DOHH2 (cell line): ENCODE measurements around the gene SCAPER.

Experiments
- H3F3A ChIP-seq: fragments of 200-600 bp; sonication (generic), shearing (Covaris generic); 2 replicates; pipeline ENCODE4 v1.6.0; 2016; ENCODE audit warnings: antibody characterized with exemption, mild to moderate bottlenecking; ENCODE audit not compliant: control insufficient read depth, insufficient read depth
- H3K27ac ChIP-seq: fragments of 200-600 bp; sonication (generic); 2 replicates; pipeline ENCODE4 v1.5.1; 2014; ENCODE audit warnings: low read depth, mild to moderate bottlenecking, low read length, moderate library complexity
- H3K27me3 ChIP-seq: fragments of 200-600 bp; sonication (generic); 2 replicates; pipeline ENCODE4 v1.6.1; 2014; ENCODE audit warnings: mild to moderate bottlenecking, low read length, mixed read lengths; ENCODE audit not compliant: control insufficient read depth
- H3K36me3 ChIP-seq: fragments of 200-600 bp; sonication (generic); 2 replicates; pipeline ENCODE4 v1.6.1; 2014; ENCODE audit warnings: mild to moderate bottlenecking, low read length, moderate library complexity, mixed read lengths; ENCODE audit not compliant: control insufficient read depth
- H3K4me1 ChIP-seq: fragments of 200-600 bp; sonication (generic); 2 replicates; pipeline ENCODE4 v1.6.1; 2014; ENCODE audit warnings: mild to moderate bottlenecking, low read length, mixed read lengths; ENCODE audit not compliant: control insufficient read depth
- H3K4me2 ChIP-seq: fragments of 200-600 bp; sonication (generic); 2 replicates; pipeline ENCODE4 v1.6.0; 2014; ENCODE audit warnings: mild to moderate bottlenecking, low read length, moderate library complexity
- H3K4me3 ChIP-seq: fragments of 200-600 bp; sonication (generic); 2 replicates; pipeline ENCODE4 v1.5.1; 2014; ENCODE audit warnings: mild to moderate bottlenecking, low read length, mixed read lengths
- H3K79me2 ChIP-seq: fragments of 200-600 bp; sonication (generic); 2 replicates; pipeline ENCODE4 v1.6.1; 2014; ENCODE audit warnings: mild to moderate bottlenecking, low read length, mixed read lengths; ENCODE audit not compliant: control insufficient read depth
- H3K9me2 ChIP-seq: fragments of 200-600 bp; sonication (generic); replicated peaks from 2 replicates; pipeline ENCODE4 v1.6.1; 2014; ENCODE audit warnings: mild to moderate bottlenecking, low read length, mixed read lengths; ENCODE audit not compliant: control insufficient read depth
- H3K9me3 ChIP-seq: fragments of 200-600 bp; sonication (generic); 2 replicates; pipeline ENCODE4 v1.6.1; 2014; ENCODE audit warnings: antibody characterized with exemption, low read length, mixed read lengths; ENCODE audit not compliant: control insufficient read depth, insufficient read depth
- H4K20me1 ChIP-seq: fragments of 200-600 bp; sonication (generic); 2 replicates; pipeline ENCODE4 v1.6.0; 2014; ENCODE audit warnings: low read depth, mild to moderate bottlenecking, antibody characterized with exemption, low read length, moderate library complexity; ENCODE audit not compliant: control insufficient read depth, insufficient read depth
- EZH2phosphoT487 ChIP-seq: fragments of 200-600 bp; sonication (generic); IDR thresholded peaks from 2 replicates; pipeline ENCODE4 v1.6.1; 2017; ENCODE audit warnings: borderline replicate concordance, mild to moderate bottlenecking, antibody characterized with exemption, low read length, moderate library complexity, mixed read lengths
- TF ChIP-seq, protein P1 (sequence below): fragments of 200-600 bp; sonication (generic); IDR thresholded peaks from one replicate; pipeline ENCODE4 v1.5.1; 2014; ENCODE audit warnings: antibody characterized with exemption, mild to moderate bottlenecking, low read depth, low read length; ENCODE audit not compliant: poor library complexity, severe bottlenecking

SCAPER gene

GRCh38 chr15:76460871-76461270 lies 444.3 kb downstream of the SCAPER start:
- no peaks in the 10 kb centered on the region for H3K79me2 ChIP-seq
- H4K20me1 ChIP-seq, result no peaks in the 10 kb centered on the region
- H3K4me2 ChIP-seq, result no peak overlapping the region
- H3K36me3 ChIP-seq, result no peaks in the 10 kb centered on the region
- TF ChIP-seq, protein P1, sequence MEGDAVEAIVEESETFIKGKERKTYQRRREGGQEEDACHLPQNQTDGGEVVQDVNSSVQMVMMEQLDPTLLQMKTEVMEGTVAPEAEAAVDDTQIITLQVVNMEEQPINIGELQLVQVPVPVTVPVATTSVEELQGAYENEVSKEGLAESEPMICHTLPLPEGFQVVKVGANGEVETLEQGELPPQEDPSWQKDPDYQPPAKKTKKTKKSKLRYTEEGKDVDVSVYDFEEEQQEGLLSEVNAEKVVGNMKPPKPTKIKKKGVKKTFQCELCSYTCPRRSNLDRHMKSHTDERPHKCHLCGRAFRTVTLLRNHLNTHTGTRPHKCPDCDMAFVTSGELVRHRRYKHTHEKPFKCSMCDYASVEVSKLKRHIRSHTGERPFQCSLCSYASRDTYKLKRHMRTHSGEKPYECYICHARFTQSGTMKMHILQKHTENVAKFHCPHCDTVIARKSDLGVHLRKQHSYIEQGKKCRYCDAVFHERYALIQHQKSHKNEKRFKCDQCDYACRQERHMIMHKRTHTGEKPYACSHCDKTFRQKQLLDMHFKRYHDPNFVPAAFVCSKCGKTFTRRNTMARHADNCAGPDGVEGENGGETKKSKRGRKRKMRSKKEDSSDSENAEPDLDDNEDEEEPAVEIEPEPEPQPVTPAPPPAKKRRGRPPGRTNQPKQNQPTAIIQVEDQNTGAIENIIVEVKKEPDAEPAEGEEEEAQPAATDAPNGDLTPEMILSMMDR, result no peak
- no peak for TF ChIP-seq EZH2phosphoT487
- no peaks in the 10 kb centered on the region for H3K9me2 ChIP-seq
- H3K9me3 ChIP-seq, result no peaks in the 10 kb centered on the region
- H3K27ac ChIP-seq, result no peak overlapping the region
- H3K4me3 ChIP-seq, result no peak overlapping the region
- H3K4me1 ChIP-seq, result no peaks in the 10 kb centered on the region
- no peaks in the 10 kb centered on the region for H3F3A ChIP-seq
- no peaks in the 10 kb centered on the region for H3K27me3 ChIP-seq

DNA sequence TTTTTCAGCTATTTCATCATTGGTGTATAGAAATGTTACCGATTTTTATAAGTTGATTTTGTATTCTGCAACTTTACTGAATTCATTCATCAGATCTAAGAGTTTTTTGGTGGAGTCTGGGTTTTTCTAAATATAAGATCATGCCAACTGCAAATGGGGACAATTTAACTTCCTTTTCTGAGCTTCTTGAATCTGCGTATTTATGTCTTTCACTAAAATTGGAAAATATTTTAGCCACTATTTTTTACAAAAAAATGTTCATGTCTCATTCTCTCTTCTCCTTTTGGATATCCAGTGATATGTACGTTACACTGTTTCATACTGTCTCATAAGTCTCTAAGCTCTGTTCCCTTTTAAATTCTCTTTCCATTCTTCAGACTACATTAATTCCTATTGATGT lies 444.8 kb downstream of the SCAPER start:
- Histone ChIP-seq H3K27me3 (no peaks in the 10 kb centered on the region), H4K20me1 (no peaks in the 10 kb centered on the region), H3K36me3 (no peaks in the 10 kb centered on the region), H3K4me2 (no peak overlapping the region), H3K27ac (no peak overlapping the region), H3K4me3 (no peak overlapping the region), H3F3A (no peaks in the 10 kb centered on the region), H3K79me2 (no peaks in the 10 kb centered on the region), H3K4me1 (no peaks in the 10 kb centered on the region), H3K9me2 (no peaks in the 10 kb centered on the region), H3K9me3 (no peaks in the 10 kb centered on the region)
- no peak for TF ChIP-seq EZH2phosphoT487
- TF ChIP-seq, protein P1, result no peak

DNA sequence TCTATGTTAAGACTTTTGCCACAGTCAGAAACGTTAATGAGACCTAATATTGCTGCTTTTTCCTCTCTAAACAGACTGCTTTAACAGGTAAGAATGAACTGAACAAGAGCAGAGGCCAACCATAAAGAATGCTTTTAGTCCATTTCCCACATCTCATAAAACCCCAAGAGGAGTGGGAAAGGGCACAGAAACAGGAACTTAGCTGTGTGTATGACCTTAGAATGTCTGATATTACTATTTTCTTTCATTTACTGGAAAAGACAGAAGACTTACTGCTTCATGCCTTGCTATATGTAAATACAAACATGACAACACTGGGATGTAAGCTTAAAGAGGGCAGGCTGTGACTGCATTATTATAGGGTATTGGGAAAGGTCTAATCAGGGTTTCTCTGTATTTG lies 453.6 kb downstream of the SCAPER start:
- no peaks in the 10 kb centered on the region for H3F3A ChIP-seq
- no peak for TF ChIP-seq EZH2phosphoT487
- TF ChIP-seq, protein P1, result no peak
- no peaks in the 10 kb centered on the region for H4K20me1 ChIP-seq
- no peak overlapping the region for H3K4me2 ChIP-seq
- H3K79me2 ChIP-seq, result no peaks in the 10 kb centered on the region
- no peaks in the 10 kb centered on the region for H3K27me3 ChIP-seq
- no peak overlapping the region for H3K27ac ChIP-seq
- H3K4me3 ChIP-seq, result no peak overlapping the region
- H3K9me2 ChIP-seq, result no peaks in the 10 kb centered on the region
- no peaks in the 10 kb centered on the region for H3K9me3 ChIP-seq
- H3K4me1 ChIP-seq, result no peaks in the 10 kb centered on the region
- H3K36me3 ChIP-seq, result no peaks in the 10 kb centered on the region

GRCh38 chr15:76449455-76449854 lies 455.7 kb downstream of the SCAPER start:
- Histone ChIP-seq H3K4me3 (no peak overlapping the region), H3K9me3 (no peaks in the 10 kb centered on the region), H3K4me1 (no peaks in the 10 kb centered on the region), H3K36me3 (no peaks in the 10 kb centered on the region), H3F3A (no peaks in the 10 kb centered on the region), H3K27me3 (no peaks in the 10 kb centered on the region), H3K79me2 (no peaks in the 10 kb centered on the region), H3K4me2 (no peak overlapping the region), H3K9me2 (no peaks in the 10 kb centered on the region), H3K27ac (no peak overlapping the region), H4K20me1 (no peaks in the 10 kb centered on the region)
- TF ChIP-seq, protein P1, result no peak
- no peak for TF ChIP-seq EZH2phosphoT487
